HepG2 (cell line): Measurements from ENCODE around the gene CDC34. TPM values are rescaled to one million over a fixed set of nuclear protein-coding genes. Genes with fewer than 3 reads are reported as not detected.

Experiments
- FOXO1 ChIP-seq: sonication (generic); formaldehyde crosslinking; IDR thresholded peaks from 2 replicates; pipeline ENCODE4 v1.4.0; 2020; ENCODE audit warnings: missing genetic modification reagents
- HNRNPL ChIP-seq: fragments of 200-400 bp; formaldehyde crosslinking; IDR thresholded peaks from 2 replicates; pipeline ENCODE4 v1.6.1; 2017; ENCODE audit warnings: mild to moderate bottlenecking, low read depth, low read length
- MAZ ChIP-seq, 2 experiments: sonication (generic) in 1 of 2; formaldehyde crosslinking in 1 of 2; IDR thresholded peaks; 2 replicates each; pipeline versions ENCODE4 v1.5.0 to v1.6.1; 2012 to 2020; ENCODE audit warnings: low read depth in 2 of 2, mild to moderate bottlenecking in 2 of 2, borderline replicate concordance in 1 of 2, improper control_type of control experiment in 1 of 2, low read length in 1 of 2, missing genetic modification reagents in 1 of 2, moderate library complexity in 1 of 2
- SP5 ChIP-seq: IDR thresholded peaks from 2 replicates; pipeline ENCODE4 v1.6.1; 2016; ENCODE audit warnings: low read depth, borderline replicate concordance
- ZBTB26 ChIP-seq: IDR thresholded peaks from 2 replicates; pipeline ENCODE4 v1.6.1; 2016; ENCODE audit warnings: missing compliant biosample characterization, missing genetic modification reagents, borderline replicate concordance
- ZBTB39 ChIP-seq: sonication (generic); formaldehyde crosslinking; IDR thresholded peaks from 2 replicates; pipeline ENCODE4 v1.5.0; 2020; ENCODE audit warnings: missing genetic modification reagents
- ZNF276 ChIP-seq: sonication (generic); formaldehyde crosslinking; IDR thresholded peaks from 2 replicates; pipeline ENCODE4 v1.4.0; 2020; ENCODE audit warnings: mild to moderate bottlenecking, low read depth, missing genetic modification reagents
- ZNF280B ChIP-seq: sonication (generic); formaldehyde crosslinking; IDR thresholded peaks from 2 replicates; pipeline ENCODE4 v1.5.0; 2020; ENCODE audit warnings: missing genetic modification reagents, mild to moderate bottlenecking, borderline replicate concordance
- ZNF282 ChIP-seq: fragments of 450-650 bp; IDR thresholded peaks from 2 replicates; pipeline ENCODE4 v1.6.1; 2018; ENCODE audit not compliant: partially characterized antibody
- ZNF350 ChIP-seq: sonication (generic); formaldehyde crosslinking; IDR thresholded peaks from 2 replicates; pipeline ENCODE4 v1.4.0; 2020; ENCODE audit warnings: mild to moderate bottlenecking, low read depth, missing genetic modification reagents, borderline replicate concordance
- ZNF598 ChIP-seq: sonication (generic); formaldehyde crosslinking; IDR thresholded peaks from 2 replicates; pipeline ENCODE4 v1.5.1; 2020; ENCODE audit warnings: mild to moderate bottlenecking, missing genetic modification reagents, borderline replicate concordance
- ZNF614 ChIP-seq: IDR thresholded peaks from 2 replicates; pipeline ENCODE4 v1.6.1; 2018; ENCODE audit warnings: missing biosample characterization, missing genetic modification reagents, inconsistent platforms, borderline replicate concordance
- ZNF781 ChIP-seq: sonication (generic); formaldehyde crosslinking; IDR thresholded peaks from 2 replicates; pipeline ENCODE4 v1.5.1; 2020; ENCODE audit warnings: borderline replicate concordance, mild to moderate bottlenecking, missing genetic modification reagents; ENCODE audit errors: not compliant biosample characterization
- polyA plus RNA-seq, 8 experiments: library from polyadenylated mRNA; depleted of rRNA in 3 of 8; stranded (reverse) in 7 of 8; unstranded in 1 of 8; fragments of >200 nt; fragmentation: Illumina TruSeq in 4 of 8; extraction: Trizol in 4 of 8; gene quantifications; 2 replicates each; pipeline versions ENCODE4 v1.2.1 to v1.2.3, GENCODE V29; 2011 to 2016; ENCODE audit warnings: low read depth in 4 of 8, missing spikeins in 1 of 8, mixed read lengths in 1 of 8; ENCODE audit not compliant: insufficient read depth in 1 of 8
- total RNA-seq, 5 experiments: library from RNA; depleted of rRNA; stranded (reverse); fragments of >200 nt; fragmentation: Illumina TruSeq; extraction: Trizol; gene quantifications; 2 replicates each; pipeline ENCODE4 v1.2.3, GENCODE V29; 2016; ENCODE audit warnings: low read depth in 1 of 5
- TF ChIP-seq, protein P1 (sequence below): sonication (generic); formaldehyde crosslinking; conservative IDR thresholded peaks from 2 replicates; pipeline ENCODE4 v1.4.0; 2020; ENCODE audit warnings: mild to moderate bottlenecking, missing genetic modification reagents, moderate library complexity
- TF ChIP-seq, protein P2 (sequence below): IDR thresholded peaks from 2 replicates; pipeline ENCODE4 v1.6.1; 2016; ENCODE audit warnings: missing biosample characterization, missing genetic modification reagents, low read depth

Gene CDC34
- total and polyA plus RNA-seq, 2 of the 13 experiments (the other 11 are each of a cell fraction or from before 2014, with no cell fraction given), result 138 to 150 TPM

- TF ChIP-seq, protein P1, sequence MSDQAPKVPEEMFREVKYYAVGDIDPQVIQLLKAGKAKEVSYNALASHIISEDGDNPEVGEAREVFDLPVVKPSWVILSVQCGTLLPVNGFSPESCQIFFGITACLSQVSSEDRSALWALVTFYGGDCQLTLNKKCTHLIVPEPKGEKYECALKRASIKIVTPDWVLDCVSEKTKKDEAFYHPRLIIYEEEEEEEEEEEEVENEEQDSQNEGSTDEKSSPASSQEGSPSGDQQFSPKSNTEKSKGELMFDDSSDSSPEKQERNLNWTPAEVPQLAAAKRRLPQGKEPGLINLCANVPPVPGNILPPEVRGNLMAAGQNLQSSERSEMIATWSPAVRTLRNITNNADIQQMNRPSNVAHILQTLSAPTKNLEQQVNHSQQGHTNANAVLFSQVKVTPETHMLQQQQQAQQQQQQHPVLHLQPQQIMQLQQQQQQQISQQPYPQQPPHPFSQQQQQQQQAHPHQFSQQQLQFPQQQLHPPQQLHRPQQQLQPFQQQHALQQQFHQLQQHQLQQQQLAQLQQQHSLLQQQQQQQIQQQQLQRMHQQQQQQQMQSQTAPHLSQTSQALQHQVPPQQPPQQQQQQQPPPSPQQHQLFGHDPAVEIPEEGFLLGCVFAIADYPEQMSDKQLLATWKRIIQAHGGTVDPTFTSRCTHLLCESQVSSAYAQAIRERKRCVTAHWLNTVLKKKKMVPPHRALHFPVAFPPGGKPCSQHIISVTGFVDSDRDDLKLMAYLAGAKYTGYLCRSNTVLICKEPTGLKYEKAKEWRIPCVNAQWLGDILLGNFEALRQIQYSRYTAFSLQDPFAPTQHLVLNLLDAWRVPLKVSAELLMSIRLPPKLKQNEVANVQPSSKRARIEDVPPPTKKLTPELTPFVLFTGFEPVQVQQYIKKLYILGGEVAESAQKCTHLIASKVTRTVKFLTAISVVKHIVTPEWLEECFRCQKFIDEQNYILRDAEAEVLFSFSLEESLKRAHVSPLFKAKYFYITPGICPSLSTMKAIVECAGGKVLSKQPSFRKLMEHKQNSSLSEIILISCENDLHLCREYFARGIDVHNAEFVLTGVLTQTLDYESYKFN (CRISPR knock-in tag), result peak; percentile 42
- TF ChIP-seq ZNF614 (CRISPR knock-in tag) (no peak), ZNF280B (CRISPR knock-in tag) (peak; percentile 80; the same call in 1 of the 2 replicates), ZBTB26 (CRISPR knock-in tag) (peak; percentile 81; the same call in 1 of the 2 replicates), ZNF282 (no peak), ZNF781 (CRISPR knock-in tag) (peak; percentile 37), SP5 (CRISPR knock-in tag) (no peak), ZBTB39 (CRISPR knock-in tag) (no peak), HNRNPL (peak; percentile 74), ZNF598 (CRISPR knock-in tag) (0 out of 2 replicates have a peak, but pooled peaks have one; percentile 50), FOXO1 (CRISPR knock-in tag) (peak; percentile 73), ZNF350 (CRISPR knock-in tag) (no peak), ZNF276 (CRISPR knock-in tag) (peak; percentile 48; the same call in 1 of the 2 replicates), MAZ (IDR thresholded peaks at IDR 0.05; ENCODE audit: borderline replicate concordance, low read depth, low read length) (no peak), MAZ (CRISPR knock-in tag; IDR thresholded peaks at IDR 0.05; ENCODE audit: low read depth) (peak; percentile 48; the same call in 1 of the 2 replicates)
- TF ChIP-seq, protein P2, sequence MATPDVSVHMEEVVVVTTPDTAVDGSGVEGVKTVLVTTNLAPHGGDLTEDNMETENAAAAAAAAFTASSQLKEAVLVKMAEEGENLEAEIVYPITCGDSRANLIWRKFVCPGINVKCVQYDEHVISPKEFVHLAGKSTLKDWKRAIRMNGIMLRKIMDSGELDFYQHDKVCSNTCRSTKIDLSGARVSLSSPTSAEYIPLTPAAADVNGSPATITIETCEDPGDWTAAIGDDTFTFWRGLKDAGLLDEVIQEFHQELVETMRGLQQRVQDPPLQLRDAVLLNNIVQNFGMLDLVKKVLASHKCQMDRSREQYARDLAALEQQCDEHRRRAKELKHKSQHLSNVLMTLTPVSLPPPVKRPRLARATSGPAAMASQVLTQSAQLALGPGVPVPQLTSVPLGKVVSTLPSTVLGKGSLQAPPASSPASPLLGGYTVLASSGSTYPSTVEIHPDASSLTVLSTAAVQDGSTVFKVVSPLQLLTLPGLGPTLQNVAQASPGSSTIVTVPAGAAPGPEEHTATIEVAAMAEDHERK (CRISPR knock-in tag), result no peak
Observed at GRCh38 chr19:570937-571565, 39.5 kb downstream of the CDC34 start (continued).
